Measurements from ENCODE around the gene MRPS11. TPM values are rescaled to one million over a fixed set of nuclear protein-coding genes. Genes with fewer than 3 reads are reported as not detected.

MRPS11 gene
- polyA plus RNA-seq, 1 donor from 2014 or later, result 57.5 TPM

GRCh38 chr15:88423331-88423730 is 44.2 kb upstream of the MRPS11 start:
- Histone ChIP-seq H2AFZ (ENCODE audit: low read depth, low read length) (no peak overlapping the region), H3F3A (ENCODE audit: insufficient read depth, low read length, poor library complexity, severe bottlenecking) (no peaks in the 10 kb centered on the region), H3K27me3 (ENCODE audit: insufficient read depth, low read depth, low read length) (no peaks in the 10 kb centered on the region), H3K79me2 (replicated peaks; ENCODE audit: insufficient read depth, low read length) (no peaks in the 10 kb centered on the region), H3K9me3 (ENCODE audit: low read length) (no peaks in the 10 kb centered on the region), H3K9ac (ENCODE audit: low read length) (no peak overlapping the region), H3K36me3 (ENCODE audit: insufficient read depth, low read length) (no peaks in the 10 kb centered on the region), H3K4me2 (ENCODE audit: low read length) (no peak overlapping the region), H3K4me3 (ENCODE audit: low read length) (no peak overlapping the region), H4K20me1 (ENCODE audit: insufficient read depth) (no peaks in the 10 kb centered on the region), H3K27ac (ENCODE audit: low read length) (no peak overlapping the region), H3K9me2 (ENCODE audit: insufficient read depth, low read length) (no peaks in the 10 kb centered on the region)
- TF ChIP-seq SMC3 (conservative IDR thresholded peaks at IDR 0.05; ENCODE audit: poor library complexity) (no peak), TAF1 (IDR thresholded peaks at IDR 0.05; ENCODE audit: low read depth) (no peak), MXI1 (conservative IDR thresholded peaks at IDR 0.05; ENCODE audit: poor library complexity, severe bottlenecking) (no peak), EP300 (conservative IDR thresholded peaks at IDR 0.05; ENCODE audit: poor library complexity, severe bottlenecking) (no peak), CTCF (IDR thresholded peaks at IDR 0.05; ENCODE audit: poor library complexity, severe bottlenecking) (no peak), POLR2AphosphoS5 (IDR thresholded peaks at IDR 0.05) (no peak)

GRCh38 chr15:88426304-88426703 is 41.2 kb upstream of the MRPS11 start:
- no peak overlapping the region for H3K9ac ChIP-seq (ENCODE audit: low read length)
- no peaks in the 10 kb centered on the region for H3K9me3 ChIP-seq (ENCODE audit: low read length)
- H3K4me3 ChIP-seq (ENCODE audit: low read length), result no peak overlapping the region
- no peaks in the 10 kb centered on the region for H4K20me1 ChIP-seq (ENCODE audit: insufficient read depth)
- H3K9me2 ChIP-seq (ENCODE audit: insufficient read depth, low read length), result no peaks in the 10 kb centered on the region
- H3K27ac ChIP-seq (ENCODE audit: low read length), result no peak overlapping the region
- TF ChIP-seq RAD21 (conservative IDR thresholded peaks at IDR 0.05), result no peak
- TF ChIP-seq CTCF (IDR thresholded peaks at IDR 0.05; ENCODE audit: poor library complexity, severe bottlenecking), result no peak
- no peak for TF ChIP-seq MXI1 (conservative IDR thresholded peaks at IDR 0.05; ENCODE audit: poor library complexity, severe bottlenecking)
- no peak for TF ChIP-seq SMC3 (conservative IDR thresholded peaks at IDR 0.05; ENCODE audit: poor library complexity)
- no peak for TF ChIP-seq EZH2 (IDR thresholded peaks at IDR 0.05; ENCODE audit: borderline replicate concordance, insufficient read depth, low read length, poor library complexity, severe bottlenecking)
- H3K27me3 ChIP-seq (ENCODE audit: insufficient read depth, low read depth, low read length), result no peaks in the 10 kb centered on the region
- H3K4me2 ChIP-seq (ENCODE audit: low read length), result no peak overlapping the region
- H3K36me3 ChIP-seq (ENCODE audit: insufficient read depth, low read length), result no peaks in the 10 kb centered on the region
- H2AFZ ChIP-seq (ENCODE audit: low read depth, low read length), result no peak overlapping the region
- no peaks in the 10 kb centered on the region for H3K79me2 ChIP-seq (replicated peaks; ENCODE audit: insufficient read depth, low read length)
- no peaks in the 10 kb centered on the region for H3F3A ChIP-seq (ENCODE audit: insufficient read depth, low read length, poor library complexity, severe bottlenecking)

- Histone ChIP-seq H2AFZ (ENCODE audit: low read depth, low read length) (no peak overlapping the region), H3K9me3 (ENCODE audit: low read length) (no peaks in the 10 kb centered on the region), H3K4me3 (ENCODE audit: low read length) (no peak overlapping the region), H3F3A (ENCODE audit: insufficient read depth, low read length, poor library complexity, severe bottlenecking) (no peaks in the 10 kb centered on the region), H3K79me2 (replicated peaks; ENCODE audit: insufficient read depth, low read length) (no peaks in the 10 kb centered on the region), H4K20me1 (ENCODE audit: insufficient read depth) (no peaks in the 10 kb centered on the region), H3K36me3 (ENCODE audit: insufficient read depth, low read length) (no peaks in the 10 kb centered on the region), H3K27me3 (ENCODE audit: insufficient read depth, low read depth, low read length) (no peaks in the 10 kb centered on the region), H3K27ac (ENCODE audit: low read length) (no peak overlapping the region), H3K4me2 (ENCODE audit: low read length) (no peak overlapping the region), H3K9ac (ENCODE audit: low read length) (no peak overlapping the region), H3K9me2 (ENCODE audit: insufficient read depth, low read length) (no peaks in the 10 kb centered on the region)
- TF ChIP-seq CTCF (IDR thresholded peaks at IDR 0.05; ENCODE audit: poor library complexity, severe bottlenecking) (no peak), MXI1 (conservative IDR thresholded peaks at IDR 0.05; ENCODE audit: poor library complexity, severe bottlenecking) (no peak), SMC3 (conservative IDR thresholded peaks at IDR 0.05; ENCODE audit: poor library complexity) (no peak), EZH2 (IDR thresholded peaks at IDR 0.05; ENCODE audit: borderline replicate concordance, insufficient read depth, low read length, poor library complexity, severe bottlenecking) (no peak), REST (IDR thresholded peaks at IDR 0.05; ENCODE audit: borderline replicate concordance) (no peak), RAD21 (conservative IDR thresholded peaks at IDR 0.05) (no peak), EP300 (conservative IDR thresholded peaks at IDR 0.05; ENCODE audit: poor library complexity, severe bottlenecking) (no peak), POLR2AphosphoS5 (IDR thresholded peaks at IDR 0.05) (no peak), TAF1 (IDR thresholded peaks at IDR 0.05; ENCODE audit: low read depth) (no peak)
These were observed 39.5 kb upstream of the MRPS11 start for GRCh38 chr15:88428053-88428452.

Measured in neural cell (in vitro differentiated cells).